Gastrocnemius medialis (tissue), 4 donors: ENCODE data around the gene C19orf12.

Experiments used
- CTCF ChIP-seq, 5 experiments: fragments of 450-650 bp in 3 of 5; fragments of 200-600 bp in 2 of 5; sonication (generic) in 2 of 5; IDR thresholded peaks in 4 of 5; conservative IDR thresholded peaks in 1 of 5; 1 replicate in 4 of 5; 2 replicates in 1 of 5; pipeline ENCODE4 v1.5.1; 2016 to 2019; ENCODE audit warnings: antibody characterized with exemption in 5 of 5, mild to moderate bottlenecking in 3 of 5, moderate library complexity in 3 of 5
- POLR2A ChIP-seq, 2 donors: fragments of 450-650 bp; IDR thresholded peaks; one replicate each; pipeline ENCODE4 v1.6.1; 2017; ENCODE audit warnings: antibody characterized with exemption in 2 of 2, mild to moderate bottlenecking in 2 of 2, moderate library complexity in 2 of 2

- TF ChIP-seq POLR2A (IDR thresholded peaks at IDR 0.05) (no peak), CTCF (IDR thresholded peaks at IDR 0.05 in 4 of 5, conservative IDR thresholded peaks at IDR 0.05 in 1 of 5) (no peak)
Measured at GRCh38 chr19:29724746-29725145, 9.7 kb upstream of the C19orf12 start.
